ENCODE measurements around the gene ATAD1.

DNA sequence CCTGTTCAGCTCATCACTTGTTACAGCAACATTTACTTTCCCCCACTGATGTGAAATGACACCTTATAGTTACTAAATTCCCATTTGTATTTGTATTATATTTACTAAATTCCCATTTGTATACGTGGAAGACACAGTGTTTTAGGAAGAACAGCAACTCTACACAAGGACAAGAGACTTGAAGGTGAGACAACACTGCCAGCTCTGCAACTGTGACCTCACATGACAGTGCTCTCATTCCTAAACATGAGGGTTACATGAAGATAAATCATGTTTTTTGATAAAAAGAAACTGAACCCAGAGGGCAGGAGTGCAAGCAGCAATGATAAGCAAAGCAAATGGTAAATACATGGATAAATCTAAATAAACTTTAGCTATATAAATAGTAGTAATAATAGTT, 60.3 kb downstream of the ATAD1 start:
- TF ChIP-seq, protein P1, sequence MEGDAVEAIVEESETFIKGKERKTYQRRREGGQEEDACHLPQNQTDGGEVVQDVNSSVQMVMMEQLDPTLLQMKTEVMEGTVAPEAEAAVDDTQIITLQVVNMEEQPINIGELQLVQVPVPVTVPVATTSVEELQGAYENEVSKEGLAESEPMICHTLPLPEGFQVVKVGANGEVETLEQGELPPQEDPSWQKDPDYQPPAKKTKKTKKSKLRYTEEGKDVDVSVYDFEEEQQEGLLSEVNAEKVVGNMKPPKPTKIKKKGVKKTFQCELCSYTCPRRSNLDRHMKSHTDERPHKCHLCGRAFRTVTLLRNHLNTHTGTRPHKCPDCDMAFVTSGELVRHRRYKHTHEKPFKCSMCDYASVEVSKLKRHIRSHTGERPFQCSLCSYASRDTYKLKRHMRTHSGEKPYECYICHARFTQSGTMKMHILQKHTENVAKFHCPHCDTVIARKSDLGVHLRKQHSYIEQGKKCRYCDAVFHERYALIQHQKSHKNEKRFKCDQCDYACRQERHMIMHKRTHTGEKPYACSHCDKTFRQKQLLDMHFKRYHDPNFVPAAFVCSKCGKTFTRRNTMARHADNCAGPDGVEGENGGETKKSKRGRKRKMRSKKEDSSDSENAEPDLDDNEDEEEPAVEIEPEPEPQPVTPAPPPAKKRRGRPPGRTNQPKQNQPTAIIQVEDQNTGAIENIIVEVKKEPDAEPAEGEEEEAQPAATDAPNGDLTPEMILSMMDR (IDR thresholded peaks at IDR 0.05), result no peak
- TF ChIP-seq, protein P2, sequence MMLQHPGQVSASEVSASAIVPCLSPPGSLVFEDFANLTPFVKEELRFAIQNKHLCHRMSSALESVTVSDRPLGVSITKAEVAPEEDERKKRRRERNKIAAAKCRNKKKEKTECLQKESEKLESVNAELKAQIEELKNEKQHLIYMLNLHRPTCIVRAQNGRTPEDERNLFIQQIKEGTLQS (CRISPR knock-in tag; conservative IDR thresholded peaks at IDR 0.05), result no peak

Data from WTC11 (cell line).